Adrenal gland (tissue), 12 donors: ENCODE results near the gene ASNSD1. TPM values are rescaled to one million over a fixed set of nuclear protein-coding genes. Genes with fewer than 3 reads are reported as not detected.
A peak's percentile ranks its signal among the peaks of the same experiment; 100 is the strongest.

ENCODE experiments used
- DNase-seq, 7 donors: peaks; one replicate each; pipeline ENCODE4 v3.0.0-alpha.2; 2019 to 2020
- H3K27ac ChIP-seq, 5 donors: fragments of 200-600 bp; sonication (generic) in 4 of 5; 1 replicate in 3 of 5; 2 replicates in 2 of 5; pipeline versions ENCODE4 v1.5.1 to v1.8.0; 2016 to 2020; ENCODE audit warnings: mild to moderate bottlenecking in 1 of 5
- H3K27me3 ChIP-seq: fragments of 200-600 bp; 2 replicates; pipeline ENCODE4 v1.8.0; 2021
- H3K36me3 ChIP-seq, 2 donors: fragments of 200-600 bp; replicated peaks in 1 of 2; 1 replicate in 1 of 2; 2 replicates in 1 of 2; pipeline versions ENCODE4 v1.5.1 to v1.8.0; 2018 to 2022
- H3K4me1 ChIP-seq, 2 donors: fragments of 200-600 bp; replicated peaks in 1 of 2; 1 replicate in 1 of 2; 2 replicates in 1 of 2; pipeline versions ENCODE4 v1.5.1 to v1.8.0; 2018 to 2021
- H3K4me3 ChIP-seq, 4 donors: fragments of 200-600 bp; sonication (generic) in 3 of 4; one replicate each; pipeline ENCODE4 v1.5.1; 2016 to 2018
- H3K9me3 ChIP-seq, 3 donors: fragments of 200-600 bp; sonication (generic) in 1 of 3; replicated peaks in 1 of 3; 1 replicate in 2 of 3; 2 replicates in 1 of 3; pipeline versions ENCODE4 v1.5.1 to v1.8.0; 2016 to 2021
- POLR2A ChIP-seq, 2 donors: fragments of 450-650 bp; IDR thresholded peaks; one replicate each; pipeline ENCODE4 v1.6.1; 2017; ENCODE audit warnings: antibody characterized with exemption in 2 of 2, mild to moderate bottlenecking in 2 of 2, moderate library complexity in 1 of 2
- WGBS, 4 donors: extraction: QIAGEN DNeasy Blood & Tissue Kit in 2 of 4; methylation state at CpG; one replicate each; pipeline versions ENCODE4 v1.1.5 to v1.1.7; 2013 to 2017; 5-methylcytosine and 5-hydroxymethylcytosine counted together
- intact Hi-C, 2 donors: fragments of 100-400 bp; cut with DNase I; formaldehyde crosslinking; loops; one replicate each; pipeline versions ENCODE4 v1.14.1 to v1.15.0; 2022 to 2023
- polyA plus RNA-seq, 3 donors: library from polyadenylated mRNA; stranded (reverse); fragments of 200-250 nt in 2 of 3; fragments of 350-450 nt in 1 of 3; fragmentation: Illumina TruSeq in 1 of 3; extraction: RNeasy Lipid Tissue Mini Kit (QIAGEN cat#74804) in 1 of 3; gene quantifications; one replicate each; pipeline ENCODE4 v1.2.3, GENCODE V29; 2013 to 2014
- total RNA-seq, 9 donors: library from RNA; depleted of rRNA in 4 of 9; stranded (reverse); fragments of >200 nt in 4 of 9; fragments of 120-200 nt in 1 of 9; fragmentation: NEBNext Ultra II Directional in 1 of 9; extraction: Animal tissue kit (Norgen Biotek cat#: 25700) in 1 of 9; gene quantifications; one replicate each; pipeline versions ENCODE4 v1.1.0 to v1.2.4, GENCODE V29; 2013 to 2023
- TF ChIP-seq, protein P1 (sequence below), 6 experiments: fragments of 450-650 bp in 4 of 6; fragments of 200-600 bp in 2 of 6; sonication (generic) in 1 of 6; IDR thresholded peaks; 1 replicate in 5 of 6; 2 replicates in 1 of 6; pipeline versions ENCODE4 v1.5.1 to v1.8.0; 2016 to 2021; ENCODE audit warnings: antibody characterized with exemption in 6 of 6, mild to moderate bottlenecking in 2 of 6, moderate library complexity in 1 of 6
- donor health status: healthy with polysubstance abuse.
- donor health status: Bipolar disorder and iron deficiency.
- donor health status: DM: yes; HTN: yes; CAD: no.
- donor health status: DM: no; HTN: no; CAD: no.
- donor health status: DM: no; HTN: no; CAD: no.
- donor health status: DM: yes; HTN: yes; CAD: no.

The ASNSD1 gene
- total and polyA plus RNA-seq, 12 donors, result 27.5 to 101 (median 42.6) TPM

DNA sequence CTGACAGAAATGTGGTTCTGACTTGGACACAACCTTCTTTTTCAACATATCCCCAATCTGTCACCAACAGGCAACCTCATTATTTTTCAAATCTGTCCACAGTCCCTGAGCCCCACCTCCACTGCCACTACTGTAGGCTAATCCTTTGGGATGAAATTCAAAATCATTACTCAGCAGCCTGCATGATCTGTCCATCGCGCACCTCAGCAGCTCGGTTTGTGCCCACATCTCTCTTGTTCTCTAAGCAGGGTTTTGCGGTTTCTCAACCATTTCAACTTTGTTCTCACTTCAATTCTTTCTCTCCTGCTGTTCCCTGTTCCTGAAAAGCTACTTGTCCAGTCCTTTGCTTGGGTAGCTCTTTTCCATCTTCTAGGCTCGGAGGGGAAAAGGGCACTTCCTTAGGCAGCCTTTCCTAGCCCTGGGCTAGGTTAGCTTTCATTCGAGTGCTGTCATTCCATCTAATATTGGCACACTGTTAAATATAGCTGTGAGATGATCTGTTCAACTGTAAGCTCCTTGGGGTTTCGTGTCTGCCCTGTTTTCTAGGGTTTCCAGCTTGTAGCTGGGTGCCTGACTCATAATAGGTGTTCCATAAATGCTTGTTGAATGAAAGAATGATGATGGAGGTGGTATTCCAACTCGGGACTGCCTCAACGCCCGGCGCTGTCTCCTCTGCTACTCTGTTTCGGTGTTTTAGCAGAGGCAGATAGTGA lies 12.6 kb downstream of the ASNSD1 start:
- TF ChIP-seq, protein P1, sequence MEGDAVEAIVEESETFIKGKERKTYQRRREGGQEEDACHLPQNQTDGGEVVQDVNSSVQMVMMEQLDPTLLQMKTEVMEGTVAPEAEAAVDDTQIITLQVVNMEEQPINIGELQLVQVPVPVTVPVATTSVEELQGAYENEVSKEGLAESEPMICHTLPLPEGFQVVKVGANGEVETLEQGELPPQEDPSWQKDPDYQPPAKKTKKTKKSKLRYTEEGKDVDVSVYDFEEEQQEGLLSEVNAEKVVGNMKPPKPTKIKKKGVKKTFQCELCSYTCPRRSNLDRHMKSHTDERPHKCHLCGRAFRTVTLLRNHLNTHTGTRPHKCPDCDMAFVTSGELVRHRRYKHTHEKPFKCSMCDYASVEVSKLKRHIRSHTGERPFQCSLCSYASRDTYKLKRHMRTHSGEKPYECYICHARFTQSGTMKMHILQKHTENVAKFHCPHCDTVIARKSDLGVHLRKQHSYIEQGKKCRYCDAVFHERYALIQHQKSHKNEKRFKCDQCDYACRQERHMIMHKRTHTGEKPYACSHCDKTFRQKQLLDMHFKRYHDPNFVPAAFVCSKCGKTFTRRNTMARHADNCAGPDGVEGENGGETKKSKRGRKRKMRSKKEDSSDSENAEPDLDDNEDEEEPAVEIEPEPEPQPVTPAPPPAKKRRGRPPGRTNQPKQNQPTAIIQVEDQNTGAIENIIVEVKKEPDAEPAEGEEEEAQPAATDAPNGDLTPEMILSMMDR (IDR thresholded peaks at IDR 0.05), result no peak
- no peak for TF ChIP-seq POLR2A (IDR thresholded peaks at IDR 0.05)

DNA sequence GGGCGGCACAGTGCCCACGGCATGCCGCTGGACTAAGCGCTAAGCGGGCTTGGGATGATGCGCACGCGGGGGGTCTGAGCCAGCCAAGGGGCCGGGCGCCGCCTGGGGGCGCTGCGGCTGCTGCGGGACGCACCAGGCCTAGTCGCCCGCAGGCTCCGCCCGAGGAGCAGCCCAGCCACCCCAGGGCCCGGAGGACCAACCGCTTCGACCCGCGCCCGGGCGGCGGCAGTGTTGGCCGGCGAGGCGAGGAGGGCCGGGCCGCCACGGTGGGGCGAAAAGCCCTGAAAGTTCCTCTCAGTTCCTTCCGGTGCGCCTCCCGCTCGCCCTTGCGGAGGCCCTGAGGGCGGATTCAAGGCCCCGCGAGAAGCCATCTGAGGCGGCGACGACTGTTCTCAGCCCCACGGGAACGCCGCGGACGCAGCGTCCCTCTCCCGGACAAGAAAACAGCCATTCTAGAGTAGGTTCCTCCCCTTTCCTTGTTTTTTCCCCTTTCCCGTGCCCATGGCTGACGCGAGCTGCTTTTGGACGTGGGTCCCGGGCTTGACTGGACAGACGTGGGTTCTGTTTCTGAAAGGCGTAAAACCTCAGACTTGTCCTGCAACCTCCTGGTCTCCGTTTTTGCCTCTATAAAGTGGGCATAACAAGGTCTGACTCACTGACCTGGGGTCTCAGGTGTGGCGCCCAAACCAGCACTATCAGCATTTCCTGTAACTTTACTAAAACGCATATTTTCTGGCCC lies 13.3 kb downstream of the ASNSD1 start, which contains the start of gene ANKAR:
ANKAR (plus strand) TSS at position 297 of the 739 bp plus-strand sequence. CDS start 1,821 bp downstream, outside the sequence.
- peaks cover 5 to 16% of the 10 kb centered on the region in 2 donors for H3K4me1 ChIP-seq
- no peaks in the 10 kb centered on the region for H3K27me3 ChIP-seq
- H3K27ac ChIP-seq, result peak within 1 kb of the TSS; percentile 76 to 98 (median 92)
- 1 to 2% (median 1%) methylated on average over 14 to 62 of the region's 62 CpGs for WGBS, 4 donors
- H3K9me3 ChIP-seq, result peaks cover 0 to 10% (median 0%) of the 10 kb centered on the region in 3 donors
- intact Hi-C loops, result no loop called here
- H3K4me3 ChIP-seq, result peak within 1 kb of the TSS in 3 of 4 donors; percentile 49 to 74 (median 51)
- DNase-seq, result peak; percentile 91 to 94 (median 92)
- peak; percentile 69 to 78 for TF ChIP-seq POLR2A (IDR thresholded peaks at IDR 0.05)
- TF ChIP-seq, protein P1 (IDR thresholded peaks at IDR 0.05), result peak; percentile 40 to 92 (median 72)
- peaks cover 0 to 5% of the 10 kb centered on the region in 2 donors for H3K36me3 ChIP-seq

More for the DNA sequence above, 12.6 kb downstream of the ASNSD1 start:
- Histone ChIP-seq H3K36me3 (peaks cover 0 to 7% of the 10 kb centered on the region in 2 donors), H3K4me1 (peaks cover 5 to 16% of the 10 kb centered on the region in 2 donors), H3K27me3 (no peaks in the 10 kb centered on the region), H3K9me3 (peaks cover 0 to 5% (median 0%) of the 10 kb centered on the region in 3 donors), H3K4me3 (peak overlapping the region in 2 of 4 donors; percentile 51 to 74), H3K27ac (peak overlapping the region; percentile 76 to 98 (median 92))
- WGBS, 4 donors, result 24 to 30% (median 27%) methylated on average over 11 to 12 of the region's 12 CpGs
- peak in 1 of 7 donors; percentile 25 for DNase-seq
- intact Hi-C loops, result no loop called here

DNA sequence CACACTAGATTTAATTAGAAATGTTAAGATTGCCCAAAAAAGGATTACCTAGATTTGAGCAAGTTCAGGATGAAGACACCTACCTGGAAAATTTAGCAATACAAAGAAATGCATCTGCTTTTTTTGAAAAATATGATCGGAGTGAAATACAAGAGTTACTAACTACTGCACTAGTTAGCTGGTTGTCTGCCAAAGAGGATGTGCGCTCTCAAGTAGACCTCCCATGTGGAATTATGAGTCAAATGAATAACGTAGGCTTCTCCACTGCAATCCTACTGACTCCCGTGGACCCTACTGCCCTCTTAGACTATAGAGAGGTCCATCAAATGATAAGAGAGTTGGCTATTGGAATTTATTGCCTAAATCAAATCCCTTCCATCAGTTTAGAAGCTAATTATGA lies 15.2 kb downstream of the ASNSD1 start:
- WGBS, 4 donors, result 73 to 85% (median 74%) methylated on average over 4 of the region's 4 CpGs
- no peak for DNase-seq
- no peaks in the 10 kb centered on the region for H3K36me3 ChIP-seq
- H3K4me3 ChIP-seq, result no peak overlapping the region
- H3K27ac ChIP-seq, result no peak overlapping the region
- TF ChIP-seq POLR2A (IDR thresholded peaks at IDR 0.05), result no peak
- TF ChIP-seq, protein P1 (IDR thresholded peaks at IDR 0.05), result no peak
- H3K9me3 ChIP-seq, result peaks cover 0 to 10% (median 0%) of the 10 kb centered on the region in 3 donors
- peaks cover 5 to 16% of the 10 kb centered on the region in 2 donors for H3K4me1 ChIP-seq
- H3K27me3 ChIP-seq, result no peaks in the 10 kb centered on the region
- intact Hi-C loops, result no loop called here

DNA sequence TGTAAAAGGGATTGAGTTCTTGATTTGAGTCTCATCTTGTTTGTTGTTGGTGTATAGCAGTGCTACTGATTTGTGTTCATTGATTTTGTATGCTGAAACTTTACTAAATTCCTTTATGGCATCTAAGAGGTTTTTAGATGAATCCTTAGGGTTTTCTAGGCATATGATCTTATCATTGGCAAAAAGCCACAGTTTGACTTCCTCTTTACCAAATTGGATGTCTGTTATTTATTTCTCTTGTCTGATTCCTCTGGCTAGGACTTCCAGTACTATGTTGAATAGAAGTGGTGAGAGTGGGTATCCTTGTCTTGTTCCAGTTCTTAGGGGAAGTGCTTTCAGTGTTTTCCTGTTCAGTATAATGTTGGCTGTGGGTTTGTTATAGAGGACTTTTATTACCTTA lies 18.0 kb downstream of the ASNSD1 start:
- intact Hi-C loops, result no loop called here
- Histone ChIP-seq H3K27ac (no peak overlapping the region), H3K4me1 (peaks cover 0 to 6% of the 10 kb centered on the region in 2 donors), H3K36me3 (no peaks in the 10 kb centered on the region), H3K4me3 (no peak overlapping the region), H3K27me3 (no peaks in the 10 kb centered on the region), H3K9me3 (peaks cover 0 to 10% (median 0%) of the 10 kb centered on the region in 3 donors)
- no peak for DNase-seq
- TF ChIP-seq, protein P1 (IDR thresholded peaks at IDR 0.05), result no peak
- TF ChIP-seq POLR2A (IDR thresholded peaks at IDR 0.05), result no peak
